ENCODE measurements around the gene ATG4C. TPM values are rescaled to one million over a fixed set of nuclear protein-coding genes. Genes with fewer than 3 reads are reported as not detected.

Gene ATG4C
- total RNA-seq, 1 donor from 2014 or later: 7.8 TPM

Other genes starting within 250 kb of the ATG4C start
- gene ANGPTL3, start 186.6 kb upstream of the ATG4C start, total RNA-seq: not detected
- gene DOCK7, start 95.7 kb upstream of the ATG4C start, total RNA-seq: 68.4 TPM